ENCODE results near the gene HOXD9. TPM values are rescaled to one million over a fixed set of nuclear protein-coding genes. Genes with fewer than 3 reads are reported as not detected.

The HOXD9 gene
- total RNA-seq, 1 experiment from 2014 or later, result not detected

GRCh38 chr2:176129813-176130146 is 7.3 kb downstream of the HOXD9 start:
- no peak overlapping the region for H3K18ac ChIP-seq (ENCODE audit: insufficient read length, low read depth, low read length)
- no peaks in the 10 kb centered on the region for H3K79me2 ChIP-seq (ENCODE audit: insufficient read depth, low read length)
- no peaks in the 10 kb centered on the region for H3K4me1 ChIP-seq (ENCODE audit: insufficient read depth, low read length)
- Mint-ChIP-seq H3K4me1 (peaks cover 12 to 14% of the 10 kb centered on the region in 2 experiments), H3K9me3 (peaks cover 4 to 15% of the 10 kb centered on the region in 2 experiments), H3K27me3 (ENCODE audit: low read depth) (peaks cover 98% of the 10 kb centered on the region), H3K27ac (no peak overlapping the region), H3K36me3 (ENCODE audit: insufficient read depth in 1 of 3, low read depth in 3 of 3) (no peaks in the 10 kb centered on the region; a peak in 2 of 7 replicates), H3K4me3 (peak overlapping the region; percentile 45 to 60; a peak in 3 of 5 replicates)
- H2BK120ac ChIP-seq (ENCODE audit: low read depth, low read length, poor library complexity, severe bottlenecking), result no peak overlapping the region
- no CpG with 5 or more reads among the region's 43 CpGs for WGBS (ENCODE audit: extremely low coverage, insufficient read length, low lambda C conversion rate)
- H4K5ac ChIP-seq (ENCODE audit: insufficient read length, low read depth, low read length), result no peak overlapping the region
- H3K23me2 ChIP-seq (ENCODE audit: insufficient read length, low read depth, low read length, poor library complexity, severe bottlenecking), result no peaks in the 10 kb centered on the region
- DNase-seq, result peak; percentile 35
- H4K91ac ChIP-seq (ENCODE audit: insufficient read length, low read depth, low read length), result no peak overlapping the region
- no peak overlapping the region for H3K4ac ChIP-seq (ENCODE audit: low read depth, low read length)
- no peak overlapping the region for H2AK5ac ChIP-seq (ENCODE audit: insufficient read length, low read length)
- no peak overlapping the region for H2BK20ac ChIP-seq (ENCODE audit: low read depth, low read length, poor library complexity, severe bottlenecking)
- H3K14ac ChIP-seq (ENCODE audit: insufficient read depth, low read length), result no peak overlapping the region
- no peak overlapping the region for H4K8ac ChIP-seq (replicated peaks; ENCODE audit: insufficient read length, low read depth, low read length)
- H3K9ac ChIP-seq (ENCODE audit: extremely low read depth, insufficient read length, low read length), result no peak overlapping the region
- TF ChIP-seq CTCF (conservative IDR thresholded peaks at IDR 0.05), result no peak
- H3K27ac ChIP-seq (ENCODE audit: insufficient read length, low read depth, low read length), result no peak overlapping the region
- H3T11ph ChIP-seq (ENCODE audit: low read length), result no peak overlapping the region
- H2BK12ac ChIP-seq (ENCODE audit: insufficient read length, low read depth, low read length), result no peak overlapping the region
- H3K27me3 ChIP-seq (ENCODE audit: insufficient read depth, low read length), result peaks cover 89% of the 10 kb centered on the region
- H2AFZ ChIP-seq (ENCODE audit: low read length), result no peak overlapping the region
- no peak overlapping the region for H2BK5ac ChIP-seq (ENCODE audit: insufficient read length, low read length)
- peak overlapping the region; percentile 0 for H3K4me2 ChIP-seq (ENCODE audit: insufficient read depth, insufficient read length, low read length)
- H3K79me1 ChIP-seq (ENCODE audit: insufficient read depth, low read depth, low read length, poor library complexity, severe bottlenecking), result no peaks in the 10 kb centered on the region
- no peak overlapping the region for H3K23ac ChIP-seq (ENCODE audit: insufficient read length, low read depth, low read length)
- no peaks in the 10 kb centered on the region for H3K9me3 ChIP-seq (ENCODE audit: control insufficient read depth, low read depth, low read length)
- no peaks in the 10 kb centered on the region for H4K20me1 ChIP-seq (ENCODE audit: control insufficient read depth, insufficient read depth, insufficient read length)
- no peak overlapping the region for H3K56ac ChIP-seq (ENCODE audit: insufficient read length, low read depth, low read length)
- H2BK15ac ChIP-seq (ENCODE audit: low read depth, low read length), result no peak overlapping the region

Measured in H9 (cell line).